ENCODE measurements around the gene CCNY. TPM values are rescaled to one million over a fixed set of nuclear protein-coding genes. Genes with fewer than 3 reads are reported as not detected.

The CCNY gene
- total RNA-seq, 6 experiments from 2014 or later, result 22.4 to 49.2 (median 41.4) TPM

DNA sequence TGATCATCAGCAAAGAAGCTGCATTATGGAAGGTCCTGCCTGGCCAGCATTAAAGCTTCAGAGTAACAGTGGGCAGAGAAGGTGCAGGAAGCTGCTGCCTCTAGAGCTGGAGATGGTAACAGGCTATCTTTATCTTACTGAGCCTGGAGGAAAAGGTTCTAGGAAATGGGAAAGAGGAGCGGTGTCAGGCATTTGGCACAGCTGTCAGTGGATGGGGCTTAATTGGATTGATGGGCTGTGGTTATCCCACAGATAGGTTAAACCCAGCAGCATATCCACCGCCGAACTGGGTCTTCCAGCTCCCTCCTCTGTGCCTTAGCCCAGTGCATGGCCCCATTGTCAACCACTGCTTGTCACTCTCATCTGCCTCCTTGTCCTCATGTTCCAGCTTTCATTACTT, 127.6 kb downstream of the CCNY start:
- Histone ChIP-seq H3K4me1 (peaks cover 0 to 46% (median 25%) of the 10 kb centered on the region in 4 donors), H3K27me3 (no peaks in the 10 kb centered on the region), H3K4me3 (no peak overlapping the region), H3K9me3 (no peaks in the 10 kb centered on the region), H3K36me3 (no peaks in the 10 kb centered on the region), H3K27ac (no peak overlapping the region)
- intact Hi-C loops (cut with DNase I), result no loop called here
- WGBS (ENCODE audit: insufficient coverage, low coverage, low lambda C conversion rate, missing lambda C conversion rate), result 20% methylated on average over 1 of the region's 3 CpGs
- TF ChIP-seq POLR2A (IDR thresholded peaks at IDR 0.05), result no peak
- TF ChIP-seq, protein P1, sequence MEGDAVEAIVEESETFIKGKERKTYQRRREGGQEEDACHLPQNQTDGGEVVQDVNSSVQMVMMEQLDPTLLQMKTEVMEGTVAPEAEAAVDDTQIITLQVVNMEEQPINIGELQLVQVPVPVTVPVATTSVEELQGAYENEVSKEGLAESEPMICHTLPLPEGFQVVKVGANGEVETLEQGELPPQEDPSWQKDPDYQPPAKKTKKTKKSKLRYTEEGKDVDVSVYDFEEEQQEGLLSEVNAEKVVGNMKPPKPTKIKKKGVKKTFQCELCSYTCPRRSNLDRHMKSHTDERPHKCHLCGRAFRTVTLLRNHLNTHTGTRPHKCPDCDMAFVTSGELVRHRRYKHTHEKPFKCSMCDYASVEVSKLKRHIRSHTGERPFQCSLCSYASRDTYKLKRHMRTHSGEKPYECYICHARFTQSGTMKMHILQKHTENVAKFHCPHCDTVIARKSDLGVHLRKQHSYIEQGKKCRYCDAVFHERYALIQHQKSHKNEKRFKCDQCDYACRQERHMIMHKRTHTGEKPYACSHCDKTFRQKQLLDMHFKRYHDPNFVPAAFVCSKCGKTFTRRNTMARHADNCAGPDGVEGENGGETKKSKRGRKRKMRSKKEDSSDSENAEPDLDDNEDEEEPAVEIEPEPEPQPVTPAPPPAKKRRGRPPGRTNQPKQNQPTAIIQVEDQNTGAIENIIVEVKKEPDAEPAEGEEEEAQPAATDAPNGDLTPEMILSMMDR (IDR thresholded peaks at IDR 0.05), result no peak
- DNase-seq (no peak), ATAC-seq (no peak)

DNA sequence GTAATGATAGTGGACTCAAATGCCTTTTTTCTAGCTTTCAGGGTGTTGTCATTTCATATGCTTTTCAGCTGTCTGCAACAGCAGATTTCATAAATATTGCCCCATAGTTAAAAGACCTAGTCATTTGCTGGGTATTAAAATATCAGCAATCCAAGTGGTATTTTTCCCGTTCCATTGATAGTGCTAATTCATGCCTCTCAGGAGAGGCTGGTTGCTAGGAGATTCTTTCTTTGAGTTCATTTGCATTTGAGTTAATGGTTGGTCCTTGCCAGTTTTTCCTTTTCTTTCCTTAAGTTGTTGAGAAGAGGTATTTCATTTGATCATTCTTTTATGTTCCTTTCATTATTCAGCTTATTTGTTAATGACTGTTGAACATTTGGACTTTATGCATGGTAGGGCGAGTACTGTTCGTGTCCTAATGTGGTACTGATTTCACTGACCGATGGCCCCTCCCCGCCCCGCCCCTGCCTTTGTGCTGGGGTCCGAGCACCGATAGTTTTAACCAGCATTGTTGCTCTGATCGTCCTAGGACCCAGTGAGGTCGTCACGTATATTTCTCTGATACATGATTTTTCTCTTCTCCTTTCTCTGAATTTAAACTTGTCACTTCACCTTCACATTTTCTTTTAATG, 128.6 kb downstream of the CCNY start:
- Histone ChIP-seq H3K4me3 (no peak overlapping the region), H3K9me3 (no peaks in the 10 kb centered on the region), H3K27me3 (no peaks in the 10 kb centered on the region), H3K4me1 (peaks cover 0 to 46% (median 25%) of the 10 kb centered on the region in 4 donors), H3K27ac (peak overlapping the region in 1 of 3 donors; percentile 9), H3K36me3 (no peaks in the 10 kb centered on the region)
- WGBS (ENCODE audit: insufficient coverage, low coverage, low lambda C conversion rate, missing lambda C conversion rate), result 33% methylated on average over 11 of the region's 11 CpGs
- peak in 1 of 4 donors; percentile 8 for ATAC-seq
- intact Hi-C loops (cut with DNase I), result no loop called here
- TF ChIP-seq, protein P1 (IDR thresholded peaks at IDR 0.05), result no peak
- no peak for TF ChIP-seq POLR2A (IDR thresholded peaks at IDR 0.05)
- DNase-seq, result no peak

DNA sequence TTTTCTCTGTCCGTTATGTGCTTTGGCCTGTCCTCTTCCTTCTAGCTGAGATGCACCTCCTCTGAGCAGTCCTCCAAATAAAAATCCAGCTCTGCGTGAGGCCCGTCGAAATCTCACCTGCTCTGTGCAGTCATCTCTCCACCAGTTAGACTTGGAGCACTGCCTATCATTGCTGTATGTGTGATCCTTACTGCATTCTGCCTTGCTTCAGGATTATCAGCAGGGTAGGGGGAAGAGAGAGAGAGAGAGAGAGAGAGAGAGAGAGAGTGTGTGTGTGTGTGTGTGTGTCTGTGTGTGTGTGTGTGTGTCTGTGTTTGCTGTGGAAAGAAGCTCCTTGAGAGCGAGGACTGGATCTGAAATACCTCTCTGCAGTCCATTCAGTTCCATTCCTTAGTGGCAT, 129.4 kb downstream of the CCNY start:
- peak in 1 of 4 donors; percentile 16 for ATAC-seq
- Histone ChIP-seq H3K4me3 (no peak overlapping the region), H3K4me1 (peaks cover 0 to 46% (median 25%) of the 10 kb centered on the region in 4 donors), H3K27ac (no peak overlapping the region), H3K27me3 (no peaks in the 10 kb centered on the region), H3K9me3 (no peaks in the 10 kb centered on the region), H3K36me3 (no peaks in the 10 kb centered on the region)
- TF ChIP-seq, protein P1 (IDR thresholded peaks at IDR 0.05), result no peak
- TF ChIP-seq POLR2A (IDR thresholded peaks at IDR 0.05), result no peak
- DNase-seq, result no peak
- intact Hi-C loops (cut with DNase I), result no loop called here
- WGBS (ENCODE audit: insufficient coverage, low coverage, low lambda C conversion rate, missing lambda C conversion rate), result 49% methylated on average over 5 of the region's 5 CpGs

DNA sequence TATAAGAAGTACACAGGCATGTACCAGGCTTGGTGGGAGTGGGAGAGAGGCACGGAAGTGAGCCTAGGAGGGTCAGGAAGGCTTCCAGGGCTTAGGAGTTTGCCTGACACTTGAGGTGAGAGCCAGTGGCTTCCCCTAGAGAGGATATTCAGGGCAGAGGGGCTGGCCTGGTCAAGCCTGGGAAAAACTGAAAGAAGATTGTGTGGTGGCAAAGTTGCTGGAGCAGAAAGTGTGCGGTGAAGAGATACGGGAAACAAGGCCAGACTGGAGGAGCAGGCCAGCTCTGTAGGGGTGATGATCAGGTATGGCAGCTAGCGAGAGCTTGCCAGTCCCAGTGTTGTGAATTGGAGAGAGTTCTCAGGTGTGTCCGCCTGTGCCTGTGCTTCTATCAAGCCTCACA, 129.9 kb downstream of the CCNY start:
- no peak for ATAC-seq
- H3K27ac ChIP-seq, result no peak overlapping the region
- peaks cover 0 to 43% (median 24%) of the 10 kb centered on the region in 4 donors for H3K4me1 ChIP-seq
- H3K36me3 ChIP-seq, result no peaks in the 10 kb centered on the region
- no peak for TF ChIP-seq POLR2A (IDR thresholded peaks at IDR 0.05)
- TF ChIP-seq, protein P1 (IDR thresholded peaks at IDR 0.05), result no peak
- WGBS (ENCODE audit: insufficient coverage, low coverage, low lambda C conversion rate, missing lambda C conversion rate), result 90% methylated on average over 3 of the region's 5 CpGs
- intact Hi-C loops (cut with DNase I), result no loop called here
- no peak overlapping the region for H3K4me3 ChIP-seq
- H3K27me3 ChIP-seq, result no peaks in the 10 kb centered on the region
- no peak for DNase-seq
- H3K9me3 ChIP-seq, result no peaks in the 10 kb centered on the region
